Astrocyte of the spinal cord (primary cell): ENCODE results near the gene FAM89B.

Experiments
- DNase-seq: peaks from one replicate; pipeline ENCODE4 v3.0.0; 2011; ENCODE audit warnings: low read depth, low spot score
- H3K4me3 ChIP-seq: 2 replicates; pipeline ENCODE4 v1.5.1; 2011; ENCODE audit warnings: low read depth, mild to moderate bottlenecking, low read length, moderate library complexity
- CTCF ChIP-seq: IDR thresholded peaks from 2 replicates; pipeline ENCODE4 v1.5.1; 2012; ENCODE audit warnings: low read depth, mild to moderate bottlenecking, low read length, inconsistent platforms
- in situ Hi-C: cut with HindIII; loops from 2 replicates; pipeline ENCODE4 v1.10.0; 2017; ENCODE audit warnings: low sequenced_read_pairs

The FAM89B gene

DNA sequence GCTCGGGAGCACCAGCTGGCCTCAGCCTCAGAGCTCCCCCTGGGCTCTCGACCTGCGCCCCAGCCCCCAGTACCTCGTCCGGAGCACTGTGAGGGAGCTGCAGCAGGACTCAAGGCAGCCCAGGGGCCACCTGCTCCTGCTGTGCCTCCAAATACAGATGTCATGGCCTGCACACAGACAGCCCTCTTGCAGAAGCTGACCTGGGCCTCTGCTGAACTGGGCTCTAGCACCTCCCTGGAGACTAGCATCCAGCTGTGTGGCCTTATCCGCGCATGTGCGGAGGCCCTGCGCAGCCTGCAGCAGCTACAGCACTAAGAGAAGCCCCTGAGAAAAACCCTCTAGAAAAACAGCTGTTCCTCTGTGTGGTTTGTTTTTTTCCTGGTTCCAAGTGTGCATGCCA is 918 bp upstream of the FAM89B start:
- in situ Hi-C loops: no loop called here
- no peak for DNase-seq
- peak overlapping the region; percentile 69 for H3K4me3 ChIP-seq
- no peak for TF ChIP-seq CTCF

DNA sequence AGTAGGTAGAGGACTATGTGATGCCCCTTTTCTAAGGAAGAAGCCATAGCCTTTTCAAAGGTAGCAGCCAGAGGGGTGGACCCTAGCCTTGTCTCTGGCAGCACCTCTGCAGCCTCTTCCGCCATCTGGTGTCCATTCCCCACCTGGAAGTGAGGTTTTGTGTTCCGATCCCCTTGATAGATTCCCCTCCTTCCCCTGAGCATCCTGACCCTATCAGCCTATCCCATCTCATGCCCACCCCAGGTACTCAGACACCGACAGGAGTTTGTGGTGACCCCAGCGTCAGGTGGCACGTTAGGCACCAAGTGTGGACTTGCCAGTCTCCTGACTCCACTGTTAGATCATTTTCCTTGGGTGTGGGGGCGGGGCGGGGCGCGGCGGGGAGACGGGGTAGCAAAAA is 398 bp upstream of the FAM89B start:
- peak; percentile 54 for DNase-seq
- in situ Hi-C loops: no loop called here

GRCh38 chr11:65573391-65574079 is 1.2 kb downstream of the FAM89B start:
- peak overlapping the region; percentile 69 for H3K4me3 ChIP-seq
- TF ChIP-seq CTCF: no peak
- in situ Hi-C loops: no loop called here
- no peak for DNase-seq

More for the DNA sequence above, 398 bp upstream of the FAM89B start:
- peak; percentile 53 for TF ChIP-seq CTCF
- H3K4me3 ChIP-seq: peak overlapping the region; percentile 69

- in situ Hi-C loops: no loop called here
Observed at GRCh38 chr11:65574109-65574810, 1.9 kb downstream of the FAM89B start.

GRCh38 chr11:65574811-65575567 is 2.7 kb downstream of the FAM89B start:
- H3K4me3 ChIP-seq: peak overlapping the region; percentile 51
- DNase-seq: no peak
- in situ Hi-C loops: no loop called here
- TF ChIP-seq CTCF: no peak

More at GRCh38 chr11:65574109-65574810, 1.9 kb downstream of the FAM89B start:
- H3K4me3 ChIP-seq: peak overlapping the region; percentile 69
- TF ChIP-seq CTCF: peak; percentile 70
- DNase-seq: peak; percentile 97

DNA sequence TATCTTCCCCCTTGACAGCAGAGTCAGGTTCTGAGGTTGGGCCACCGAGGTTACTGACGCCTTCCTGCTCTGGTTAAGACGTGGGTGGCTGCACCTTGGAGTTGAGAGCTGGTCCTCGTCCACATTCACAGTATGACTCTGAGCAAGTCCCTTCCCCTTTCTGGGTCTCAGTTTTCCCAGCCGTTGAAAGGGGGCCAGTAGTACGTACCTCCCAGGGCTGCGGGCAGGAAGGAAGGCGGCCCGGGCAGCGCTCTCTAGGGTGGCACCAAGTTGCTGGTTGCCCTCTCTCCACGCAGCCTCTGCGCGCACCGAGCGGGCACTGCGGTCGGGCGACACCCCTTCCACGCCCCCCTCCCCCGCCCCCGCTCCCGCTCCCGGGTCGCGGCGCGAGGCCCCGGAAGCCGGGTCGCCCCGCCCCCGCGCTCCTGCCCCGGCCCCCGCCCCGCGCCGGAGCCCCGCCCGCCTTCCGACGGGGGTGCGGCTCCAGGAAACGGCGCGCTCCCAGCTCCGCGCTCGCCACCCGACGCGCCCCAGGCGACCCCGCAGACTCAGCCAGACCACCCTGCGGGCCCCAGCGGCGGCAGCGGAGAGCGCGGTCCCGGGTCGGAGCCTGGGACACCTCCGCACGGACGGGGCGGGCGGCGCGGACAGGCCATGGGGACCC is 3.4 kb downstream of the FAM89B start, which contains the start of gene EHBP1L1:
EHBP1L1 (plus strand) TSS at position 486 of the 664 bp plus-strand sequence. CDS start 250 bp downstream, outside the sequence.
- in situ Hi-C loops: no loop called here
- DNase-seq: peak; percentile 31
- TF ChIP-seq CTCF: no peak
- peak within 1 kb of the TSS; percentile 51 for H3K4me3 ChIP-seq
